CD1c-positive myeloid dendritic cell (primary cell): Measurements from ENCODE around the gene CNOT9.
"Not testable (repeated sequence)": the region's sequence is repeated elsewhere in the genome, so short reads cannot be mapped to it uniquely, and the experiment has no call there.

Experiments
- DNase-seq: peaks from one replicate; pipeline ENCODE4 v3.0.0-alpha.2; 2016; ENCODE audit errors: extremely low spot score

CNOT9 gene, protein sequence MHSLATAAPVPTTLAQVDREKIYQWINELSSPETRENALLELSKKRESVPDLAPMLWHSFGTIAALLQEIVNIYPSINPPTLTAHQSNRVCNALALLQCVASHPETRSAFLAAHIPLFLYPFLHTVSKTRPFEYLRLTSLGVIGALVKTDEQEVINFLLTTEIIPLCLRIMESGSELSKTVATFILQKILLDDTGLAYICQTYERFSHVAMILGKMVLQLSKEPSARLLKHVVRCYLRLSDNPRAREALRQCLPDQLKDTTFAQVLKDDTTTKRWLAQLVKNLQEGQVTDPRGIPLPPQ

DNA sequence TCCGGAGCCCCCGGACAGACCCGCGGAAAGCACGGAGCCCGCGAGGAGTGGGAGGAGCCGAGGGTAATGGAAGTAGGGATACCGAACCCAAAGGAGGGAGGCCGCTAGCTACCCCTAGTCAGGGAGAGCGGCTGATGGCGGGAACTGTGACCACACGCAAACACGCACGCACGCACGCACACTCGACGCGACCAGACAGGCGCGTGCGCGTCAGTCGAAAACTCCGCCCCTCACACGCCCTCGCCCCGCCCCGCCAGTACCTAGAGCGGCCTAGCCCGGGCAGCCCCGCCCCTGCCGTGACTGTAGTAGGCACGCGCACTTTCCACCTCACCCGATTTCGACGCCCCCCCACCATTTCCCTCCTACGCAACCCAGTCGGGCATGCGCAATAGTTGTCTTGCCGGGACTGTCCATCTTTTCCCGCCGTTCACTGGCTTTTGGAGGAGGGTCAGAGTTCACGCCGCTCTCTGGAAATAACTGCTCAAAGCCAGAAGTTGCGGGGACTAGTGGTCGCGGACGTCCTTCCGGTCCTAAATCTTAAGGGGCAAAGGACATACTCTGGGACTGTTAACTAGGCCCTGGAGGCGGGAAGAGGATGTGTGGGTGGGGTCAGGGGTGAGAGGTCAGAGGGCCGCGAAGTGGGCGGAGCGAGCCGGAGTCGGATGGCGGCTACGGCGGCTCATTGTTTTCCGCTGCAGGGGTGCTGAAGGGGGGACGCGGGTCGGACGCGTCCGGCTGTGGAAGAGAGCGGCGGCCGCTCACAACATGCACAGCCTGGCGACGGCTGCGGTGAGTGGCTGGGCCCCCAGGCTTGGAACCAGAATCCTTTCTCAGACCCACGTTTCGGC lies at the start of gene CNOT9, which contains the start of gene USP37:
Gene CNOT9 (plus strand): TSS at position 650 of the 848 bp plus-strand sequence. CDS start 116 bp downstream, at position 766.
Gene USP37 (minus strand): TSS at position 162 of the 848 bp plus-strand sequence. CDS start 9,698 bp downstream, outside the sequence.
- peak; percentile 100 for DNase-seq

DNA sequence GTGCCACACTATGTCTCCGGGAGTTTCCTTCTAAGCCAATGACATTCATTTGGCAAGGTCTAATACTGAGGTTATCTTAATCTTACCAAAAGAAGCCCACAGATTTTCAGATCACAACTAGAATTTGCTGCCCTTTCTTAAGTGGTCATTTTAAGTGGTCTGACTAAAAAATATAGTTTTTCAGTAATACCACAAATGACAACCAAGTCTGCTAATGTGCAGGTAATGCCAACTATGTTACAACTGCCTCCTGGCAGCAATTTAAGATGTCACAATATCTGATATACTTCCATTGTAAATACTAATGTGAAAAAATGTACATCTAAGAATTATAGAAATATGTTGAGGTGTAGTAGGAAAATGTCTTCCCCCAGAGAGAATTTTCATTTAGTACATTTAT lies 49.8 kb upstream of the CNOT9 start:
- no peak for DNase-seq

DNA sequence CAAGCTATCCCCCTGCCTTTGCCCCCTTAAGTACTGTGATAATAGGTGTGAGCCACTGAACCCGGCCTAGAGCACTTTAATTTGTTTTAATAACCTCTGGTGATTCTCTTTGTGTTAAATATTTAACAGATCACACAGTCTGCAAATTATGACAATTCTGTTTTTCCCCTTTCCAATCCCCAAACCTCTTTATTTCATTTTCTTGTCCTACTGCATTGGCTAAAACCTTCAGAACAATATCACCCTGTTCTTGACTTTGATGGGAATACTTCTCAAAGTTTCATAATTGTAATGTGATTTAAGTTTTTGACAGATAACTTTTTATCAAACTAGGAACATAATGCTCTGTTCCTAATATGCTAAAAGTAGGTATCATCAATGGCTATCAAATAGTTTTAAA lies 45.0 kb upstream of the CNOT9 start:
- no peak for DNase-seq

DNA sequence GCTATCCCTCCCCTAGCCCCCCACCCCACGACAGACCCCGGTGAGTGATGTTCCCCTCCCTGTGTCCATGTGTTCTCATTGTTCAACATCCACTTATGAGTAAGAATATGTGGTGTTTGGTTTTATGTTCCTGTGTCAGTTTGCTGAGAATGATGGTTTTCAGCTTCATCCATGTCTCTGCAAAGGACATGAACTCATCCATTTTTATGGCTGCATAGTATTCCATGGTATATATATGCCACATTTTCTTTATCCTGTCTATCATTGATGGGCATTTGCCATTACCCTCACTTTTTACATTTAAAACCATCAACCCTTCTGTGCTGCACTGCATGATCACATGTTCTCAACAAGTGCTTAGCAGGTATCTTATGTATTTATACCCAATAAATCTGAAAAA lies 40.2 kb upstream of the CNOT9 start:
- DNase-seq: not testable (repeated sequence)

DNA sequence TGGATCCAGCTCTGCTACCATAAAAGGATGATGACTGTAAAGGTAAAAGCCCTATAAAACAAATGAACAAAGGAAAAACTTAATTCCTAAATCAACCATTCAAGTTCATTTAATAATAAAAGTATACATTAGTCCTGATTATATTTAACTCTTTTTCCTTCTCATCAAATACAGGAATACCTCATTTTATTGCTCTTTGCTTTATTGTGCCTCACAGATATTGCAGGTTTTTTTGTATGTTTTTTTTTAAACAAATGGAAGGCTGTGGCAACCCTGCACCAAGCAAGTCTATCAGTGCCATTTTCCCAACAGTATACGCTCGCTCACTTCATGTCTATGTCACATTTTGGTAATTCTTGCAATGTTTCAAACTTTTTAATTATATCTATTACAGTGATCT lies 38.6 kb upstream of the CNOT9 start:
- no peak for DNase-seq

DNA sequence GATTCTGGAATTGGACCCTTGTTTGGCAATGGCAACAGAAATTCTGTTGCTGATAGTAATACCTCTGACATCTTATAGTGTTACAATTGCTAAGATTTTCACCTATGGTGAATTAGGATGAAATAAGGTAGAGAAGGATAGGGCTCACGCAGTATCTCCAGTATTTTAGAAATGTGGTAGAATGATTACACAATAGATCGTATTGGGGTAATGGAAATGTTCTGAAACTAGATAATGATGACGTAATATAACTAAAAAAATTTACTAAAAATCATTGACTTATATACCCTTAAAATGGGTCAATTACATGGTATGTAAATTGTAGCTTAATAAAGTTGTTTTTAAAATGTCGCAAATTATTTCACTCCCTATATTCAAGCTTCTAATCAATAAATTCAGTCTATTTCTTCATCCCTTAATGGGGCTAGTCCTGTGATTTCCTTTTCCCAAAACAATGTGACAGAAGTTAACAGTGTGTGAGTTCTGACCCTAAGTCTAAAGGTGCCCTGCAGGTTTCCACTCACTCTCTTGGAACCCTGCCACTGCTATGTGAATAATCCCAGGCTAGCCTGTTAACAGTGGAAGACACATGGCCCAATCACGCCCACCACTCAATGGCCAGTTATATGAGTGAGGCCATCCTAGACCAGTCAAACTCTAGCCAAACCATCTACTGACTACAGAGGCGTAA lies 31.7 kb upstream of the CNOT9 start:
- no peak for DNase-seq

DNA sequence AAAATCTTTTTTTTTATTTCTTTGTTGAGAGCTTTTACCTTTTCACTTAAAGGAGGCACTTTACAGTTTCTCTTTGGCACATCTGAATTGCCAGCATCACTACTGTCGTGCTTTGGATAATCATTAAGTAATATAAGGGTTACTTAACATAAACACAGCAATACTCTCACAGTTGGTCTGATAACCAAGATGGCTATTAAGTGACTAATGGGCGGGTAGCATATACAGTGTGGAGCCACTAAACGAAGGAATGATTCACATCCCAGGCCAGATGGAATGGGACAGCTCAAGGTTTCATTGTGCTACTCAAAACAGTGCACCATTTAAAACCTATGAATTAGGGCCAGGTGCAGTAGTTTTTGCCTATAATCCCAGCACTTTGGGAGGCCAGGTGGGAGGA lies 28.6 kb upstream of the CNOT9 start:
- DNase-seq: no peak

DNA sequence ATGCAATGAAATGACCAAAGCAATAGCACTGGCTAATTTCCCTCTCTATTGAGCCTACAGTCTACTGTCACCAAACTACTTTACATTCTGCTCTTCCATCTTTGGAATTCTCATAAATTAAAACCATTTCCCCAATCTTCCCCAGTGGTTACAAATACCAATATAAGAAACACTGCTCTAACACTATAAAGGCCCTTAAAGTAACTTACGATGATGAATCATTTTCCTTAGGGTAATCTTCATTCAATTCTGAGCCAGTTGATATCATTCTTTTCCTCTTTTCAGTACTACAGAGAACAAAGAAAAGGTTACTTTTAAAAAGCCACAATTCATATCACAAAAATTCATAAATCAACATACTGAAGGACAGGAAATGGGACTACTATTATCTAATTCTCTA lies 22.6 kb upstream of the CNOT9 start:
- DNase-seq: no peak

DNA sequence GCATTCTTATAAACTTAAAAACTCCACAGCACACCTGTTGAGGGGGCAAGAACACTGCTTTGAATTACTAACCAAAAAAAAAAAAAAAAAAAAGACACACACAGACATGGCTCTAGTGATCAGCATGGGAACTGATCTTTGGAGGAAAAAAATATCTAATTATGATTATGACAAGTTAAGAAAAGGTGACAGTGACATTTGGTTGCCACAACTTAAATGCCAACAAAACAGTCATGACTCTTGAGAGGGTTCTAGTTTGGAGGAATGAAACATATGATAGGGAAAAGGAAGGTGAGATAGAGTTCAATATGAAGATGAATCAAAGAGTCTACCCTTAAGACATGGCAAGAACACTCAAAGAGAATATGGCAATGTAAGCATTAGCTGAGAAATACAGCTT lies 21.1 kb upstream of the CNOT9 start:
- no peak for DNase-seq

DNA sequence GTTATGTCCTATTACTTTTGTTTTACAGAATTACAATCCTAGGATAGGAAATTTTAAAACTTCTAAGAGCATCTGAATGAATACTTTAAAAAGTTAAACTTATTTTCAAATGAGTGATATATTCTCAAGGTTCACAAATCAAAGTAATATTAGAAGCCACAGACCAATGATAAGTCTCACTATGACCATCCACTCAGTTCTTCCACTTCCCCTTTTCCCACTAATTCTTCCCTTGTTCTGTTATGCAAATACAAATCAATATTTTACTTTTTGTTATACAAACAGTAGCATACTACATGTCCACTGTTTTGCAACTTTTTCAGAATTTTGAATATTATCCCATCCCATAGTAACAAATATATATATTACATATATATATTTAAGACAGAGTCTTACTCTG lies 20.7 kb upstream of the CNOT9 start:
- no peak for DNase-seq

DNA sequence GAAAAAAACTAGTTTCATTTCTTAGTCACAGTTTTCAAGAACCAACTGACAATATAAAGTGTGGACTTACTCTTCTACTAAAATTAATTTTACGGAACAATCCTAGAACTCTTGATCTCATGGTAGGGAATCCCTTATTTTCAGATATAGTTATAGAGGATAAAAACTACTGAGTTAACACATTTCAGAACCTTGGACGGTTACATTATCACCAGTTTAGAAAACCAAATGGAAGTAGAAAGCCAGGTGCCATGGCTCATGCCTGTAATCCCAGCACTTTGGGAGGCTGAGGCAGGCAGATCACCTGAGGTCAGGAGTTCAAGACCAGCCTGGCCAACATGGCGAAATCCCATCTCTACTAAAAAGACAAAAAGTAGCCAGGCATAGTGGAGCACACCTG lies 14.4 kb upstream of the CNOT9 start:
- DNase-seq: not testable (repeated sequence)

DNA sequence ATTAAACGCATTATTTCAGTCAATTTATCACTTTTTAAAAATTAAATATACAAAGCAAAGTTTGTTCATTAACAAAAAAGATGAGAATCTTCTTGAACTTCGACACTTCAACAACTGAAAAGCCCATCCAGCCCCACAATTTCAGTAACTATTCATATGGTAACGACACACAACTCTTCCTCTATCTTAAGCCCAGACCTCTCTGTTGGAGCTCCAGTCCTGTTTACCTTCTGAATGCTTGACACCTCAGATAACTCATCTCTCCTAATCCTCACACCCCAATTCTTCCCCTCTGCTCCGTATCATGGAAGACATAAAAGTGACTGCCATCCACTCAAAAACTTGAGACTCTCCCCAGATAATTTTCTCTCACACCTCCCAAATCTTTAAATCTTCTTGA lies 13.1 kb upstream of the CNOT9 start:
- no peak for DNase-seq

DNA sequence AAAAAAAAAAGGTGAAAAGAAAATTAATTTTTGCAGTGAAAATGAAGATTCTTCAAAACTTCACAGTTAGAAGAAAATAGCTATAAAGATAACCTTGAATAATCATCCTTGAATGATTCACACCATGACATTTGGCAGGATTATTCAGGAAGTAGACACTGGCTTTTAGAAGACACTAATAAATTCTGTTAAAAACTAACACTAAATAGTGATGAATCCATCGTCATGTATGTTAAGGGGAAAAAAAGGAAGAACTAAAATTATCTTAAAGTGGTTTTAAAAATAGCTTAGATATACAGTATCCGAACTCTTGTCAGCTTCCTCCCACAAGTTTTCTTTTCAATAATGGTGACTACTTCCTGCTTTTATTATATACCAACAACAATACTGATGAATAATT lies 10.7 kb upstream of the CNOT9 start:
- DNase-seq: peak; percentile 53

DNA sequence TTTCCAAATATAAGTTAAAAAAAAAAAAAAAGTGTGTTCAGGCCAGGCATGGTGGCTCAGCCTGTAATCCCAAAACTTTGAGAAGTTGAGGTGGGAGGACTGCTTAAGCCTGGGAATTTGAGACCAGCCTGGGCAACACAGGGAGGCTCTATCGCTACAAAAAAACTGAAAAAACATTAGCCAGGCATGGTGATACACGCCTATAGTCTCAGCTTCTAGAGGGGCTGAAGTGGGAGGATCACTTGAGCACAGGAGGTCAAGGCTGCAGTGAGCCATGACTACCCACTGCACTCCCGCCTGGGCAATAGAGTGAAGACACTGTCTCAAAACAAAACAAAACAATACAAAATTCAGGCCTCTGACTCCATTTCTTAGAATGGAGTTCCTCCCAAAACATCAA lies 9.7 kb upstream of the CNOT9 start:
- no peak for DNase-seq

DNA sequence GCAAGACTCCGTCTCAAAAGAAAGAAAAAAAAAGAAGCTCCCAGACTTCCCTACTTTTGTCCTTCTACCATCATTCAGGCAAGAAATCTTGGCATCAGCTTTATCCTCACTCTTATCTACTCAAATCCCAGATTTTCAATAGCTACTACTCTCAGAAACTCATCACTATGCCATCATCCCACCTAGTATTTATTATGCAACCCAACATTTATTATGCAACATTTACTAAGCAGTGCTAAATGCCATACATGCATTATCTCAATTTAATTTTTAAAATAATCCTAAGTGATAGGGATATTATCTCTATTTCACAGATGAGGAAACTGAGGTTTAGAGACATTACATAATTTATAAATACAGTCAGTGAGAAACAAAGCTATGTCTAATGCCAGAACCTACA lies 4.6 kb upstream of the CNOT9 start:
- no peak for DNase-seq

DNA sequence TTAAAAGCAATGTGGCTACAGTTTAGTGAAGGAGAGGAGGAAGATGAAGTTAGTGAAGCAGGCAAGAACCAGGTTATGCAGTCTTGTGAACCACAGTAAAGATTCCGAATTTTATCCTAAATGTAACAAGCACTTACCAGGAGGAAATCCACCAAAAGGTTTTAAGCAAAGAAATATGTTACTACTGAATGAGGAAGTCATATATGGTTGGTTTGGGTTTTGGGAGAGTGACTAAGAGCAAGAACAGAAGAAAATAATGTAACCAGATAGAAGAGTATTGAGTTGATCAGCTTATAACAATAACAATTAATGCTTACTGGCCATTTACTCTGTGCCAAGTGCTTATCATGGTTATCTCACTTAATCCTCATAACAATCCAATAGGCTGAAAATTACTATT lies 2.3 kb upstream of the CNOT9 start:
- peak; percentile 21 for DNase-seq

DNA sequence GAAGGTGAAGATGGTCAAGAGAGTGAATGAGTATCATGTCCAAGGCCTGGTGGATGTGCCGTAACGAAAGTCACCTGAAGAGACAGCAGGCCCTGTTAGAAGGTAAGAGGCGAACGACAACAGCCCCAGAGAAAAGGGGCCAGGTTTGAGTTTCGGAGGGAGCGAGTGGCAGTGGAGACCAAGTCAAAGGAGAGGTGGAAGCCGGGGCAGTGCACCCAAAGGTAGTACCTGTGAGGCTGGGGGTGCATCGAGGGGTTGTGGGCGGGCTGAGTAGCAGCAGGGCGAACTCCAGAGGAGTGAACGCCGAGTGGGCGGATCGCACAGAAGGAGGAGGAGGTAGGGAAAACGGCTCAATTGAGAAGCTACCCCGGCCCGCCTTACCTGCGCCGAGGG lies 846 bp upstream of the CNOT9 start:
- DNase-seq: no peak

DNA sequence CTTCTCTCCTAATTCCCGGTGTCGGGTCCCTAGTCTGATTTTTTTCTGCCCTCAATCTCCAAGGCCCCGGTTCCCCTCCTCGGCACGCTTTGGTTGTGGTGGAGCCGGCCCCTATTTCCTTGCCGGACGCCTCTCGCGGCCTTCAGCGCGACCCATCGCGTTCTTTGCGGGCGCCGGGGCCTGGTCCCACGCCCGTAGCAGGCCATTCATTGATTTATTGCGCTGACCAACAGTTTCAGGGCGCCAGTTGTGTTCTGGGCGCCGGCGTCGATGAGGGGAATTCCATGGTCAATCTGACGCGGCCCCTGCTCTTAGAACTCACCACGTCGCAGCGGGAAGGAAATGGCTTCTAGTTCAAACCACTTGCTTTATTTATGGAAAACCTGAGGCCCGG lies 396 bp downstream of the CNOT9 start:
- DNase-seq: peak; percentile 73

DNA sequence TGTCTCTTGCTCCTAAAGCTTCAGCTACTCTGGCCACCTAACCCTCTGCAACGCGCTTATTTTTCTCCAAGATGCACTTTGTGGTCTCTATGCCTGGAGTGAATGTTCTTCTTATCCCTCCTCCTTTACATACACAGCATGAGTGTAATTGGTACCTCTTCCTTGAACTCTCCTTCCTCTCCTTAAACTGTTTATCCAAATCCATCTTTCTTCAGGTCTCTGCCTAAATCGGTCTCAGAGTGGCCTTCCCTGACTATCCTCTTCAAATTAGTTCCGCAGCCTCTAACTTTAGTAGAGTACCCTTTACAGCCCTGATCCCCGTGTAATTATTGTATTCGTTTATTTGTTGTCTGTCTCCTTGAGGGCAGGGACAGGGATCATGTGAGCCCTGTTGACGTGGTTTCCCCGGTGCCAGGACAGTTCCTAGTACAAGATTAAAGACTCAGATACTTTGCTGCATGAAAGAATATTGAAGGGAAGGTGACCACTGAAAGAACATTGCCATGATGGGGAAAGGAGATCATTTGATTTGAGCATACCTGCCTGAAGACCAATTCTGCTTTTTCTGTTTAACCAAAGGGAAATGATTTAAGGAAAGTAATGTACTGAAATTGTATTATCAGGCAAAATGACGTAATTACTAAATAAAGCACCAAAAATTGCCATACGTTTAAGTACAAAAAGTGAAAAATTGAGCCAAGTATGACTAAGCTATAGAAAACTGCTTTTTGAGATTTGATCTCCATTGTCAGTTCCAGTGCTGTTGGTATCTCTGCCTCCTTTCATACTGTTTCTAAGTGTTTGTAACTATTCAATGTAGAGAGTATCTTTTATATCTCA lies 1.2 kb downstream of the CNOT9 start:
- peak; percentile 39 for DNase-seq

DNA sequence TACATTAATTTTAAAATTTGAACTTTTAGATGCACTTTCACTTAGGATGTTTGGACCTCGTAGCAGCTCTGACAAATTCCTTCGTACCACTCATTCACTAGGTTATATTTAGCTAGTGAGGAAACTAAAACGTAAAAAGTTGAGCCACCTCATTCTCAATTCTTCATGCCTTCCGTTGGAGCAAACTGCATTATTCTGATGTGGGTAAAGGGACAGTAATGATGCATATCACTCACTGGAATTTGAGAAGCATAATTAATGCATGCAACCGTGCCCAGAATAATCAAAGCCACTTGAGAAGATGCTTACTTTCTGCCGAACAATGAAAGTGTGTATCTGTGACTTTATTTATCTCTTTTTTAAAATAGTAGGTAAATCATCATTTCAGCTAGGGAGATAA lies 2.2 kb downstream of the CNOT9 start:
- no peak for DNase-seq

DNA sequence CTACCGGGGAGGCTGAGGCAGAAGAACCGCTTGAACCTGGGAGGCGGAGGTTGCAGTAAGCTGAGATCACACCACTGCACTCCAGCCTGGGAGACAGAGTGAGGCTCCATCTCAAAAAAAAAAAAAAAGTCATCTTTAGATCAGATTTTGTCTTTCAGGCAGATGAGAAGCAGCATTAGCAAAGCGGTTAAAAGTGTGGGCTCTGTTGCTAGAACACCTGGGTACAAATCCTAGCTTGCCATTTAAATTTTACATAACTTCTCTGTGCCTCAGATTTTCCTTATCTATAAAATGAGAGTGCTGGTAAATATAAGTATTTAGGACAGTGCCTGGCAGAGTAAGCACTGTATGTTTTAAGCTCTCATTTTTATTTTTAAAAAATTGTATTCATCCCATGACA lies 8.2 kb downstream of the CNOT9 start:
- DNase-seq: no peak
